Measurements from ENCODE around the gene SPSB4. TPM values are rescaled to one million over a fixed set of nuclear protein-coding genes. Genes with fewer than 3 reads are reported as not detected.

SPSB4 gene
- not detected in 2 replicates for total RNA-seq

DNA sequence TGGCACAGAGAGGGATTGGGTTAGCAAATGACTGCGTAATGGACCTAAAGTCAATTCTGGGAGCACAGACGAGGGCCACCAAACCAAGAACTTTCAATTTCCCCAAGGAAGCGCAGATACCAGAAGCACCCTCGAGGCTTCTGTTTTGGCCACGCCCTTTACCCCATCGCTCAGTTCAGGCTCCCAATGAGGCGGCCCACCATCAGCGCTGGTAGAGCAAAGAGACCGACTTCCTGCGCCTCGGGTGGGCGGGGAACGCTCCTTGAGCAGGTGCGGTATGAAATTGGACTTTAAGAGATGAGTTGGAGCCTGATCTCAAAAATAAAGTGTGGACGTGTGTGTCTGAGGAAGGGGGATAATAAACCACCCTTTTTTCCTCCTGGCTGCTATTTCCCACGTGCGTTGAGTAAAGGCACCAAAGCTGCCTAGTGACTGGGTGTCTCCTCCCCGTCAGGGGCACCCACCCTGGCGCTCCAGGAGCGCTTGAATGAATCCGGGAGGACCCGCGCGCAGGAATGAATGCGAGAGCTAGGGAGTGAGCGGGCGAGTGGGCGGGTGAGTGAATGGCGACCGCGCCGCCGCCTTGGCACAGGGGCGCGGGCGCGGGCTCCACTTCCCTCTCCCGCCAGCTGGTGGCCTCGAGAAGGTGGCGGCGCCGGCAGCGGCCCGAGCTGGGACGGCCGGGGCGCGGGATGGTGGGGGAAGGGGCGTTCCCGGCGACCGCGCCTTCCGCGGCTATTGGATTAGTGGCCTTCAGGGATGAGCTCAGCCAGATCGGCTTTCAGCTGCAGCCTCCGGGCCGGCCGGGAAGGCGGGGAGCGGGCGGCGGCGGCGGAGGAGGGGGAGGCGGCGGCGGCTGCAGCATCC is at the start of gene SPSB4:
SPSB4 (plus strand) TSS at position 772 of the 867 bp plus-strand sequence. CDS start 14,758 bp downstream, outside the sequence.
- intact Hi-C loops (cut with micrococcal nuclease): no loop called here

DNA sequence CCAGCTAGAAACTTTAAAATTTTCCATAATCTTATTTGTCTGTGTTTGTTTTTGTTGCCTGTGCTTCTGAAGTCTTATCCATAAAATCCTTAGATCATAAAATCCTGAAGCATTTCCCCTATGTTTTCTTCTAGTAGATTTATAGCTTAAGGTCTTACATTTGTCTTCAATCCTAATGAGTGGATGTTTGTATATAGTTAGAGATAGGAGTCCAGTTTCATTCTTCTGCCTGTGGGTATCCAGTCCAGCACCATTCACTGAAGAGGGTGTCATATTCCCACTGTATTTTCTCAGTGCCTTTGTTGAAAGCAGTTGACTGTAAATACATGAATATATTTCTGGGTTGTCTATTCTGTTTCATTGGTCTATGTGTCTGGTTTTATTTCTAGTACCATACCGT is 44.8 kb upstream of the SPSB4 start:
- intact Hi-C loops (cut with micrococcal nuclease): no loop called here

DNA sequence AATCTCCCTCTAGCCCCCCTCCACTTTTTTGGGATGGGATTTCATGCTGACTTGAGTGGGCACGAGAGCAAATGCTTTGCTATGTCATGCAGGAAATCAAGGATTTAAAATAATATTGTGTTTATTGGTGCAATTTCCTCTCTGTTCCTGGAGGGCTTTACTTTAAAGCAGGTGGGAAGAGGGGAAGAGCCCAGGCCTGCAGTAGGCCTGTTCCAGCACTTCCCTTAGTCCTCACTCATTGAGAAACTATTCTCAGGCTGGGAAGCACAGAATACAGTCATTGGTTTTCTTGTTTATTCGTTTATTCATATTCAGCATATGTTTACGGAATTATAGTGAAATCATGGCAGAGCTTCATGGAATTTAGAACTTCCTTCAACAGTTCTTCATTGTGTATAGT is 41.7 kb upstream of the SPSB4 start:
- intact Hi-C loops (cut with micrococcal nuclease): no loop called here

DNA sequence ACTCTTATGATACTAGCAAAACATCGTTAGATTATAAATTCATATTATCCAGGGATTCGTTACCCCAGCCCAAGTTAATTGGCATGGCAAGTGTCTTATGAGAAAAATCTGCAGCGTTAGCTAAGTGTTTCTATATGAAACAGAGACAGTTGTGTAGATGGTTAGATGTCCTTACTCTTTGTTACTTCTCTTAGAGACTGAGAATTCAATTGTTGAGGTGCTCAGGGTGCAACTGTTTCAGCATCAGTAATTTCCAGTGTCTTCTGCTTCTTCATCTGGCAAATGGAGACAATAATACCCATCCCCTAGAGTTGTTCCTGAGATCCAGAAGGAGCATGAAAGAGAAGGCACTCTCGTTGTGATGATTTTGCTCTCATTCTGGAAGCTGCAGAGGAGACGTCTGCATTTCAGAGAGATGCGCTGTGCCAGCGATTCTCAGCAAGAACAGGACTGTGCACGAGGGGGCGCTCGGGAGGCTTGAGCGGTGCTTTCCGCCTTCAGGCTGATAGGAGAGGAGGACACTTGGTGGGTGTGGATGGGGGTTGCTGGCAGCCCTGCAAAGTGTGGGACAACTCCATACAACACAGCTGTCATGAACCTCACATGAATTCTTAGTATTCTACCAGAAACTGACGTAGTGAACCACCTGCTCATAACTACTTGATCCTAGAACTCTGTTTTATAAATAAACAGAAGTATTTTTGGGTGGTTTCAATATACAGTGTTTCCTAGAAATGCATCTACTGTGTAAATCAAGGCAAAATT is 39.7 kb upstream of the SPSB4 start:
- intact Hi-C loops (cut with micrococcal nuclease): loop anchor here (1.0 to 10.0 kb wide), 4 partner anchors 94 to 443 kb away; no protein-coding TSS in a partner anchor

DNA sequence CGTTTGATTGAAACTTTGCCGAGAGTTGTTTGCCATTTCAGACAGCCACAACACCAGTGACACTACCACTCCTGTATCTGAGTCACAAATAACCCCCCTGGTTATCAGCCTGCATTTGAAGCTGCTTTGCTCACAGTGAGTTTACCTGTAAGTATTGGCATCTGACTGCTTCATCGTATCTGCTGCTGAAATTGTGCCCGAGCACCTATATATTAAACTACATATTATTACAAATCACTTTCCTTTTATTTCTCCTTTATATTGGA is 39.2 kb upstream of the SPSB4 start:
- intact Hi-C loops (cut with micrococcal nuclease): loop anchor here (1.0 to 10.0 kb wide), 4 partner anchors 93 to 443 kb away; no protein-coding TSS in a partner anchor

DNA sequence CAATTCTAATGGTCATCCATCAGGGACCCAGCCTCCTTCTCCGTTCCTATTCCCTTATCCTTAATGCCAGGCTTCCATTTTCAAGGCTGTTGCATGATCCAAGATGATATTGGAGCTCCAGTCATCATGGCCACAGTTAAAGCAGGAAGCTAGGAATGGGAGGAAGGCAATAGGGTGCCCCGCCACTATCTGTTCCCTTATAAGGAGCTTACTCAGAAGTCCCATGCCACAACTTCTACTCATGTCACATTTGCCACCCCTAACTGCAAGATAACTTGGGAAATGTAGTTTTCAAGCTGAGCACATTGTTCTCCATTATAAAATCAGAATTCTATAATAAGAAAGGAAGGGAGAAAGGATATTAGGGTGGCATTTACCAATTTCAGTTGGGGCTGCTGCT is 38.6 kb upstream of the SPSB4 start:
- intact Hi-C loops (cut with micrococcal nuclease): loop anchor here (10.0 kb wide), 1 partner anchor 442 kb away; no protein-coding TSS in a partner anchor

DNA sequence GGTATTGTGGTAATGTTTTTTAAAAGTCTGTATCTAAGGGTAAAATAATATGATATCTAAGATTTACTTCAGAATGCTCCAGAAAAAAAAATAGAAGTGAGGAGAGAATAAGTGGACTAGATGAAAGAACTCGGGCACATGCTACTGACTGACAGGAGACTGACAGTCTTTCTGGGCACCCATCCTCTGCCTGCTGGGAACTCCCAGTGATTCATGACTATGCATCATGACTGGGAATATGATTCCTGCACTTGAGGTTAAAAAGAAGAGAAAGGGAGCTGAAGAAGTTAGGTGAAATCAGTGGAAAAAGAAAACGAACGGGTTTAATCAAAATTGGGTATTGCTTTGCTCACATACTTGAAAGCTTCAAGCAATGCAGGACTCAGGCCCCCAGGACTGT is 35.7 kb upstream of the SPSB4 start:
- intact Hi-C loops (cut with micrococcal nuclease): loop anchor here (10.0 kb wide), 1 partner anchor 439 kb away; no protein-coding TSS in a partner anchor

DNA sequence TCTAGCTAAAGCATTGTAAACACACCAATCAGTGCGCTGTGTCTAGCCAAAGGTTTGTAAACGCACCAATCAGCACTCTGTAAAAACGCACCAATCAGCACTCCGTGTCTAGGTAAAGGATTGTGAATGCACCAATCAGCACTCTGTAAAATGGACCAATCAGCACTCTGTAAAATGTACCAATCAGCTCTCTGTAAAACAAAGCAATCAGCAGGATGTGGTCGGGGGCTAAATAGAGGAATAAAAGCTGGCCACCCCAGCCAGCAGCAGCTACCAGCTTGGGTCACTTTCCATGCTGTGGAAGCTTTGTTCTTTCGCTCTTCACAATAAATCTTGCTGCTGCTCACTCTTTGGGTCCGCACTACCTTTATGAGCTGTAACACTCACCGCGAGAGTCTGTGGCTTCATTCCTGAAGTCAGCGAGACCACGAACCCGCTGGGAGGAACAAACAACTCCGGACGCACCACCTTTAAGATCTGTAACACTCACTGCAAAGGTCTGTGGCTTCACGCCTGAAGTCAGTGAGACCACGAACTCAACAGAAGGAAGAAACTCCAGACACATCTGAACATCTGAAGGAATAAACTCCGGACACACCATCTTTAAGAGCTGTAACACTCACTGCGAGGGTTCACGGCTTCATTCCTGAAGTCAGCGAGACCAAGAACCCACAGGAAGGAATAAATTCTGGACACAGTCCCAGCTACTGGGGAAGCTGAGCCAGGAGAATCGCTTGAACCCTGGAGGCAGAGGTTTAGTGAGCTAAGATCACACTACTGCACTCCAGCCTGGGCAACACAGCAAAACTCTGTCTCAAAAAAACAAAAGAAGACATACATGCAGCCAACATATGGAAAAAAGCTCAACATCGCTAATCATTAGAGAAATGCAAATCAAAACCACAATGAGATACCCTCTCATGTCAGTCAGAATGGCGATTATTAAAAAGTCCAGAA is 33.5 kb upstream of the SPSB4 start:
- intact Hi-C loops (cut with micrococcal nuclease): loop anchor here (1.0 to 10.0 kb wide), 2 partner anchors 76 to 437 kb away; partner anchors contain the start of gene SLC25A36

DNA sequence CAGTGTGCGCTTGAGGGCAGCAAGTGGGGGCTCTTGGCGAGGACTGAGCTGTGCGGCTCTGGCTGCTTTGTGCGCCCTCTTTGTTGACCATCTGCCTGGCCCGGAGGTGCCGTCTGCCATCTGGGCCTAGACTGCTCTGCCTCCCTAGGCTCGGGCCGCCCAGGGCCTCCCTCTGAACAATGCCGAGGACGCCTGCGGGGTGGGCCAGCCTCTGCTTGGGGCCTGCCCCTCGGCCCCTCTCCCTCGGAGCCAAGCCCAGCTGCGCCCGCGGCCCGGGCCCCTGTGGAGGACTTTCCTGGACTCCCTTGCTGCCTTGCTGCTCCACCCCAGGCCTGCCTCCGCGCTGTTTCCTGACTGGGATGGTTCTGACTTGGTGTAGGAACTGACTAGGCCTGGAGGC is 31.9 kb upstream of the SPSB4 start:
- intact Hi-C loops (cut with micrococcal nuclease): loop anchor here (10.0 kb wide), 1 partner anchor 436 kb away; no protein-coding TSS in a partner anchor

DNA sequence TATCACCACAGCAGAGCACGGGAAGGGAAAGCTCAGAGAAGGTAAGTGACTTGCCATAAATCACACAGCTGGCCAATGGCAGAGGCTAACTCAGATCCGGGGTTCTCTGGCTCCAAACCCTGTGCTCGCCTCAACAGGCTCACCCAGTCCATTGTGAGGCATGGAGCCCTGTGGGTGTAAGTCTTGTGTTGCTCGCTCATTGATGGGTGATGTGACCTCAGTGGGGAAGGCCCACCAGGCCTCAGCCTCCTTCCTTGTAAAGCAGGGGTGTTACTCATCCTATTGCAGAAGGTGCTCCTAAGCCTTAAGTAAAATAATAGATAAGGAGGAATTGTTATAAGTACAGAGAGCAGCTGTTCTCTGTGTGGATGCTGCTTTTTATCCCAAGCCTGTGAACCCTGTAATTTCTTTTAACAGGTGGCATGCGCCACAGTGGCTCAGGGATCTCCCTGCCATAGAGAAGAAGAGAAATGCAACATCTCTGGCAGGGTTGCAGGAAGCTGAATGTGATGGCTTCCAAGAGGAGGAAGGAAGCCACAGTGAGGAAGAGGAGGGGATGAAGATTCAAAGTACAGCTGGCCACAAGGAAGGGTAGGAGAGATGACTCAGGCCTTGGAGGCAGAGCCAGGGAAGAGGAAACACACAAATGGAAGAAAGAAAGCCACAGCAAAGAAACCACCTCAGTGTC is 30.9 kb upstream of the SPSB4 start:
- intact Hi-C loops (cut with micrococcal nuclease): no loop called here

DNA sequence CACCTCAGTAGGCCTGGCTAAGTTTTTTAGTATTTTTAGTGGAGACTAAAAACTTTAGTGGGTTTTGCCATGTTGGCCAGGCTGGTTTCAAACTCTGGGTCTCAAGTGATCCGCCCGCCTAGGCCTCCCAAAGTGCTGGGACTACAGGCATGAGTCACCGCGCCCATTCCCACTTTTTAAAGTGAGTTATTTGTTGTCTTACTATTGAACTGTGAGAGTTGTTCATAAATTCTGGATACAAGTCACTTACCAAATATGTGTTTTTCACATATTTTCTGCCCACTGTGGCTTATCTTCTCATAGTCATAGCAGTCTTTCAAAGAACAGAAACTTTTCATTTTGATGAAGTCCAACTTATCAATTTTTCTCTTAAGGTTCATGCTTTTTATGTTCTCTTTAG is 29.9 kb upstream of the SPSB4 start:
- intact Hi-C loops (cut with micrococcal nuclease): no loop called here

DNA sequence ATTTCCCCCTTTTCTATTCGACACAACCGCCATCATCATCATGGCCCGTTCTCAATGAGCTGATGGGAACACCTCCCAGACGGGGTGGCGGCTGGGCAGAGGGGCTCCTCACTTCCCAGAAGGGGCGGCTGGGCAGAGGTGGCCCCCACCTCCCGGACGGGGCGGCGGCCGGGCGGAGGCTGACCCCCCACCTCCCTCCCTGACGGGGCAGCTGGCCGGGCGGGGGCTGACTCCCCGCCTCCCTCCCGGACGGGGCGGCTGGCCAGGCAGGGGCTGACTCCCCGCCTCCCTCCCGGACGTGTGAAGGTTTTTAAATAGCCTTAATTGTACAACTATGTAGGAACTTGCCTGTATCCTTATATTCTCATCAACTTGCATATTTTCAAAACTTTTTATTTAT is 20.9 kb upstream of the SPSB4 start:
- intact Hi-C loops (cut with micrococcal nuclease): no loop called here

DNA sequence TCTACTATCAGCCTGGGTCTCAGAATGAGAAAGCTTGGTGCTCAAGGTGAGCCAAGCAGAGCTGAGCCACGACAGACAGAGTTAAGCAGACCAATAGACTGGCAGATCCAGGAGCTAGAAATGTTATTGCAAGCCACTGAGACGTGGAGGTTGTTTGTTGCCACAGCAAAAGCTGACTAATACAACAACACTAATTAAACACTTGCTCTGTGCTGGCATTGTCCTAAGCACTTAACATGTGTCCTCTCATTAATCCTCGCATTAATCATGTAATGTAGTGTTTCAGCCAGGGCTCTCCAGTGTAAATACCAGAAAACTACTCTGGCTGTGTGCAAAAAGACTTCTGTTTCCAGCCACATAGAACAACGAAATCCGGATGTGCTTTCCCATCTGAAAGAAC is 11.6 kb upstream of the SPSB4 start:
- intact Hi-C loops (cut with micrococcal nuclease): no loop called here

DNA sequence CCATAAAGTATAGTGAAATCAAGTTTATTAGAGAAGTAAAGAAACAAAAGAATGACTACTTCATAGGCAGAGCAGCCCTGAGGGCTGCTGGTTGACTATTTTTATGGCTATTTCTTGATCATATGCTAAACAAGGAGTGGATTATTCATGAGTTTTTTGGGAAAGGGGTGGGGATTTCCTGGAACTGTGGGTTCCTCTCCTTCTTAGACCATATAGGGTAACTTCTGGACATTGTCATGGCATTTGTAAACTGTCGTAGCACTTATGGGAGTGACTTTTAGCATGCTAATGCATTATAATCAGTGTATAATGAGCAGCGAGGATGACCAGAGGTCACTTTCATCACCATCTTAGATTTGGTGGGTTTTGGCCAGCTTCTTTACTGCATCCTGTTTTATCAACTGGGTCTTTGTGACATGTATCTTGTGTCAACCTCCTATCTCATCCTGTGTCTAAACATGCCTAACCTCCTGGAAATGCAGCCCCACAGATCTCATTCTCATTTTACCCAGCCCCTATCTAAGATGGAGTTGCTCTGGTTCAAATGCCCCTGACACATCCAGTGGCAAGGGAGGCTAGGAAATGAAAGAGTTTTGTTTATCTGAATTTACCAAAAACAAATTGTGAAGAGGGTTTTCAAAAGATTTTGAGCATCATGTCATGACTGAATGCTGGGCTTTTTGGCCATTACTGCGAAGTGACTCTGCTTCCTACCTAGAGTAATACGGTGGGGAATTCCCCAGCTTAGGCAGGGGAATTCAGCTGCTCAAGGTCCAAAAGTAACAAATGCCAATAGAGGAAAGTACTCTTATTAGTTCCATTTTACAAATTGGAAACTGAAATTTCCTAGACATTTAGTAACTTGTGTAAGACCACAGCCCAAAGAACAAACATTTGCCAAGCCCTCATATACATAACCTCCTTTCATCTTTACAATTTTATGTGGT is 6.2 kb upstream of the SPSB4 start:
- intact Hi-C loops (cut with micrococcal nuclease): no loop called here

DNA sequence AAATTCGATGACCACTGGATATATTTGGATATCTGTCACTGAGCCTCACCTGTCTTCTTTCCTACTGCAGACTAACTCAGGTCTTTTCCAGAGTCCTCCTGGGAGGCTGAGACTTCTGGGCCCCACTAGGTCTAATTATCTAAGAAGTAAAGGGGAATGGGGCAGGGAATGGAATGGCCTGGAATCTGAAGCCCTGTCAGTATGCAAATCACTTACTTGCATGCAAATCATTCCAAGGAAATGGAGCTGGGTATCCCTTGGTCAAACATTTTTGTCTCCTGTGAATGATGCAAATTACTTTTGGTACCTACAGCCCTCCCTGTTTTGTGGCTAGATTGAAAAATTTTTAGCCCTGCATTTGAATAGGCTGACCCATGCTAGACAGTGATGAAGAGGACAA is 5.3 kb upstream of the SPSB4 start:
- intact Hi-C loops (cut with micrococcal nuclease): no loop called here

DNA sequence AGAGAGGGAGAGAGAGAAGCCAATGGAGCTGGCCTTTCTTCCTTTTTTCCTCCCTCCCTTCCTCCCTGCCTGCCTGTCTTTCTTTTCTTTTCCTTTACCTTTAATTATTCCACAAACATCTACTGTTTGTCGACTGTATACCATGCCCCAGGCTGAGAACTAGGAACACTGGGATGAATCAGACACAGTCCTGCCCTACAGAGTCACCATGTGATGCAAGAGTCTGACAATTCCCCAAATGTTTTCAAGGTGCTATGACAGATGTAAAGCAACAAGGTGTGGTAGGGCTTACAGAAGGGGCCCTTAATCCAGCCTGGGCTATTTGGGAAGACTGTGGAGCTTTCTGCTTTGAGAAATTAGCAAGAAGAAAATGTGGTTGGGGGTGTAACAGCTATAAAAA is 4.0 kb upstream of the SPSB4 start:
- intact Hi-C loops (cut with micrococcal nuclease): no loop called here

DNA sequence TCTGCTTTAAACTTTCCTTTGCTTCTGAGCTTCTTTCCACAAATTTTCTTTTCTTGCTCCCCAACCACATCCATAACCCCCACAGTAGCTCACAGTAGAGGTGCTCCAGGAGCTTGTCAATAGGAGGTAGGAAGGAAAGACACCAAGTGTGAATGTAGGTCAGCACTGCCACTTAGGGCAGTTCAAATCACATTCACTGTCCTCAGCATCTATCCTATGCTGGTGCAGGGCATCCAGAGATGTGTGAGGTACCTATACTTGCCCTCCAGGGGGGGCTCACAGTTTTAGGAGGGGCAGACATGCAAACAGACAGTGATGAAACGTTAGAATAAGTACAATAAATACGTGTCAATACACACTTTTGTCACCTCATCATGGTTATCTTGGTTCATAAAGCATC is 1.5 kb upstream of the SPSB4 start:
- intact Hi-C loops (cut with micrococcal nuclease): no loop called here

DNA sequence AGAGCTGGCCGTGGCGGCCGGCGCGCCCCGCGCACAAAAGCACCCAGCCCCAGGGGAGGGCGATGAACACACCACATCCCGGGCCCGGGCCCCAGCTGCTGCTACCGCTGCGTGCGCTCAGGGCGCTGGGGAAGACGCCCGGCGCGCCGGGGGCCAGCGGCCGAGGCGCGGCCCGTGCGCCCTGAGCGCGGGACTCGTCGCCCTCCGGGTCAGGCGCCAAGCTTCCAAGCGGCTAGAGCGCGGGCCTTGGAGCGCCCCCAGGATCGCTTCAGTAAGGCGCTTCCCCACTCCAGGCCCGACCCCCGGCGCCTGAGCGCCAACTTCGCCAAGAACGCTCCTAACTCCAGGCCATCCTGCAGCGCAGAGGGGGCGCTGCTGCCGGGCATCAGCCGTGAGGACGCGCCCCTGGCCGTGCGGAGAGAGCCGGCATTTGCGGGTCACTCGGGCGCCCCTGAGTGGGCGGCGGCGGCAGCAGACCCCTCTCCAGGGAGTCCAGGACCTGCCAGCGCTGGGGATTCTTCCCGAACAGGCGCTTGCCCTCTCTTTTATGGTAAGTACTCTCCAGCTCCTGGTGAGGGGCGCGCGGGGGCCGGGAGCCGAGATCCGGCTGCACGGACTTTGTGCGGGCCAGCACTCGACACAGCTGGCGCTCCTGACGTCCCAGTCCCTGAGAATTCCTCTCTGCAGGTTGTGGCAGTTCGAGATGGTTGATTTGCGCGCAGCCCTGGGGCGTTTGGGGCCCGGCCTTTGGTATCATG is 475 bp downstream of the SPSB4 start:
- intact Hi-C loops (cut with micrococcal nuclease): no loop called here

Measured in T-helper 1 cell treated with Interleukin-12 subunit alpha and Interleukin-12 subunit beta and Interleukin-4 antibody, amounts not matched to agents 30 ng/mL and 1 ng/mL, for 36 hours (primary cell).